ENCODE measurements around the gene BRINP2.

- no peak for TF ChIP-seq POLR2A (IDR thresholded peaks at IDR 0.05)
- TF ChIP-seq EP300 (IDR thresholded peaks at IDR 0.05) = no peak
- no peak for TF ChIP-seq CTCF (IDR thresholded peaks at IDR 0.05)
Observed at GRCh38 chr1:177165069-177165439, 5.7 kb upstream of the BRINP2 start.

Data from stomach (tissue), 4 donors.